LHCN-M2 (cell line): Measurements from ENCODE around the gene CYP2A7. TPM values are rescaled to one million over a fixed set of nuclear protein-coding genes. Genes with fewer than 3 reads are reported as not detected.
"Not testable (repeated sequence)": the region's sequence is repeated elsewhere in the genome, so short reads cannot be mapped to it uniquely, and the experiment has no call there.

Experiments
- DNase-seq: peaks from one replicate; pipeline ENCODE4 v3.0.0-alpha.2; 2012; ENCODE audit warnings: low read depth
- polyA plus RNA-seq: library from polyadenylated mRNA; unstranded; fragments of >200 nt; gene quantifications from one replicate; pipeline ENCODE4 v1.2.1, GENCODE V29; 2012; ENCODE audit warnings: missing spikeins
- total RNA-seq: library from RNA; depleted of rRNA; stranded (reverse); fragments of >200 nt; gene quantifications from 2 replicates; pipeline ENCODE4 v1.2.3, GENCODE V29; 2014; rRNA removed

CYP2A7 gene
- total RNA-seq = not detected in 2 replicates
- not detected for polyA plus RNA-seq

DNA sequence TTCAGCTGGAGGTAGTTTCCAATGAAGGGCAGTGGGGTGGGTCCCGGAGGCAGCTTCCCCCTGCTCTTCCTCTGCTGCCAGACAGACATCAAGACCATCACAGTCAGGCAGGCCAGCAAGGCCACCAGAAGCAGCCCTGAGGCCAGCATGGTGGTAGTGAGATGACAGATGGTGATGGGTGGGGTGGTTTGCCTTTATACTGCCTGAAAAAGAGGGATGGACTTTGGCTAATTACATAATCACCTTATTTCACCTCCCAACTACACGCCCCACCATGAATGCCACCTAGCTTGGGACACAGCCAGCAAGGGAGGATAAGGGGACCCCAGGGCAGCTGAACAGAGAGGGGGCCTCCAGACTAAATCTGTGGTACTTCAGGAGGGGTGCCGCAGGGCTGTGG, at the start of gene CYP2A7:
Gene CYP2A7, minus strand, starts transcription at position 170 of the 400 bp plus-strand sequence. Its CDS starts 21 bp downstream, at position 149.
- not testable (repeated sequence) for DNase-seq

GRCh38 chr19:40930799-40931198, 48.8 kb upstream of the CYP2A7 start:
- DNase-seq = not testable (repeated sequence)

DNA sequence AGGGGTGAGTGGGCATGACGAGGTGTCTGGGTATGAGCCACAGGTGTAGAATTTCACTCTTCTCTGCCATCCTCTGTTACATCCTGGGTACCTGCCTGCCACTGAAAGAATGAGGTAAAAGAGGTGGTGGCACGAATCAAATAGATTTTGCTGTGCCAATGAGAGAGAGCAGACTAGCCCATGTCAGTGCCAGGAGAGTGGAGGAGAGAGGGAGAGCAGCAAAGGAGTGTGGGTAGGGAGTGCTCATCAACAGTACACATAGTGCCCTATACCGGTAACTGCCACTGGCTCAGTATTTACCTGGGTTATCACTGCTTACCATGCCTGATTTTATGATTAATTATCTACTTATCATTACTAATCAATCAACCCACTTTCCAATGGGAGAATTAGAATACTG, 47.9 kb upstream of the CYP2A7 start:
- not testable (repeated sequence) for DNase-seq

DNA sequence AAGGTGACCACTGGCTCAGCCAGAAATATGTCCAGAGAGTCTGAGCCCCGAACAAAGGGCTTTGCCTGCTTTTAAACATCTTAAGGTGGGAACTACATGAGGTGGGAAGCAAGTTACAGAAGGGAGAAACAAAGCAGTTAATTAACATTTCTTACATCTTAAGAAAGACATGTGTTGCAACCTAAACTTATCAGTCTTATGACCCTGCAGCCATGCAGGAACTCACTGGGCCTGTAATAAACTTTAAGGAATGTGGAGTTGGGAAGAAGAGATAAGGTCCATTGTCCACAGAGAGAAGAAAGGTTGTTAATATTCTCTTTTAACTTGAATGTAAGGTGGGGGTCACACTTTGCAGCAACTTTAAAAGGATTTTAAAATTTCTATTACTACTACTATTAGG, 46.8 kb upstream of the CYP2A7 start:
- no peak for DNase-seq

- no peak for DNase-seq
Measured at GRCh38 chr19:40927567-40927966, 45.5 kb upstream of the CYP2A7 start.

DNA sequence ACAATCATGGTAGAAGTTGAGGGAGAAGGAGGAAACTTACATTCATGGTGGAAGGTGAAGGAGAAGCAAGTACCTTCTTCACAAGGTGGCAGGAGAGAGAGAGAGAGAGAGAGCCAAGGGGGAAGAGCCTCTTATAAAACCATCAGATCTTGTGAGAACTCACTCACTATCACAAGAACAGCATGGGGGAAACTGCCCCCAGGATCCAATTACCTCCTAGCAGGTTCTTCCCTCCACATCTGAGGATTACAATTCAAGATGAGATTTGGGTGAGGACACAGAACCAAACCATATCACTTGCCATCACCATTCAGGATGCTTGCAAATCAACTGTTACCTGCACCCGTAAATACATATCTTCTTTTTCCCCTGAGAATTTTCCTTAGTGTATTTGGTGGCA, 44.2 kb upstream of the CYP2A7 start:
- DNase-seq = not testable (repeated sequence)

- DNase-seq = no peak
Measured at GRCh38 chr19:40923934-40924391, 41.9 kb upstream of the CYP2A7 start.

- not testable (repeated sequence) for DNase-seq
Measured at GRCh38 chr19:40922237-40923160, 40.5 kb upstream of the CYP2A7 start.

- no peak for DNase-seq
Measured at GRCh38 chr19:40921005-40921897, 39.2 kb upstream of the CYP2A7 start.

DNA sequence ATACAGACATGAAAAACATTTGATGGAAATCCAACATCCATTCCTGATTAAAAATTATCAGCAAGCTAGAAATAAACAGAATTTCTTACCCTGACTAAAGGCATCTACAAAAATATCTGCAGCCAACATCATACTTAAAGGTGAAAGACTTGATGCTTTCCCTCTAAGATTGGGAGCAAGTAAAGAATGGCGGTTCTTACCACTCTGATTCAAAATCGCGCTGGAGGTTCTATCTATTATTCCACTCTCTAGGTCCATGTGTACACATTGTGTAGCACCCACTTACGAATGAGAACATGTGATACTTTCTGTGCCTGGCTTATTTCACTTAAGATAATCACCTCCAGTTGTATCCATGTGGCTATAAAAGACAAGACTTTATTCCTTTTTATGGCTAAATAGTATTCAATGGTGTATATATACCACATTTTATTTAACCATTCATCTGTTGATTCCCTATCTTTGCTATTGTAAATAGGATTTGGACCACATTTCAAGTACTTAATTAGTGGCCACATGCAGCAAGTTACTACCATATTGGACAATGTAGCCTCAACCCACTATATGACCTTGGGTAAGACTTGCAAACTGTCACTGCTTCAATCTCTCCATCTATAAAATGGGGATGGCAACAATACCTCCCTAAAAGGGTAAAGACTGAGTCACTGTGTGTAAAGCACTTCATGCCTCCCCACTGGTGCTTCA, 38.4 kb upstream of the CYP2A7 start:
- DNase-seq = no peak

DNA sequence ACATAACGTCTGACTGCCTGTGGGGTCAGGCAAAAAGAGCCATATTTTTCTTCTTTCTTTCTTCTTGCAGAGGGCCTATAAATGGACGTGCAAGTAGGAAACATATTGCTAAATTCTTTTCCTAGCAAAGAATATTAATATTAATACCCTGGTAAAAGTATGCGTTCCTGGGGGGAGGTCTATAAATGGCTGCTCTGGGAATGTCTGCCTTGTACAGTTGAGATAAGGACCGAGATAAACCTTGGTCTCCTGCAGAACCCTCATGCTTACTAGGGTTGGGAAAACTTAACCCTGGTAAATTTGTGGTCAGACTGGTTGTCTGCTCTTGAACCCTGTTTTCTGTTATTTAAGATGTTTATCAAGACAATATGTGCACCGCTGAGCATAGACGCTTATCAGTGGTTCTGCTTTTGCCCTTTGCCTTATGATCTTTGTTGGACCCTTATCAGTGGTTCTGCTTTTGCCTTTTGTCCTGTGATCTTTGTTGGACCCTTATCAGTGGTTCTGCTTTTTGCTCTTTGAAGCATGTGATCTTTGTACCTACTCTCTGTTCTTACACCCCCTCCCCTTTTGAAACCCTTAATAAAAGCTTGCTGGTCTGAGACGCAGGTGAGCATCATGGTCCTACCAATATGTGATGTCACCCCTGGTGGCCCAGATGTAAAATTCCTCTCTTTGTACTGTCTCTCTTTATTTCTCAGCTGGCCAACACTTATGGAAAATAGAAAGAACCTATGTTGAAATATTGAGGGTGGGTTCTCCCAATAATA, 37.7 kb upstream of the CYP2A7 start:
- DNase-seq = not testable (repeated sequence)

DNA sequence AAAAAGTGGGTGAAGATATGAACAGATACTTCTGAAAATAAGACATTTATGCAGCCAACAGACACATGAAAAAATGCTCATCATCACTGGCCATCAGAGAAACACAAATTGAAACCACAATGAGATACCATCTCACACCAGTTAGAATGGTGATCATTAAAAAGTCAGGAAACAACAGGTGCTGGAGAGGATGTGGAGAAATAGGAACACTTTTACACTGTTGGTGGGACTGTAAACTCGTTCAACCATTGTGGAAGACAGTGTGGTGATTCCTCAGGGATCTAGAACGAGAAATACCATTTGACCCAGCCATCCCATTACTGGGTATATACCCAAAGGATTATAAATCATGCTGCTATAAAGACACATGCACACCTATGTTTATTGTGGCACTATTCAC, 36.3 kb upstream of the CYP2A7 start:
- DNase-seq = not testable (repeated sequence)

- no peak for DNase-seq
Measured at GRCh38 chr19:40908976-40909375, 26.9 kb upstream of the CYP2A7 start.

DNA sequence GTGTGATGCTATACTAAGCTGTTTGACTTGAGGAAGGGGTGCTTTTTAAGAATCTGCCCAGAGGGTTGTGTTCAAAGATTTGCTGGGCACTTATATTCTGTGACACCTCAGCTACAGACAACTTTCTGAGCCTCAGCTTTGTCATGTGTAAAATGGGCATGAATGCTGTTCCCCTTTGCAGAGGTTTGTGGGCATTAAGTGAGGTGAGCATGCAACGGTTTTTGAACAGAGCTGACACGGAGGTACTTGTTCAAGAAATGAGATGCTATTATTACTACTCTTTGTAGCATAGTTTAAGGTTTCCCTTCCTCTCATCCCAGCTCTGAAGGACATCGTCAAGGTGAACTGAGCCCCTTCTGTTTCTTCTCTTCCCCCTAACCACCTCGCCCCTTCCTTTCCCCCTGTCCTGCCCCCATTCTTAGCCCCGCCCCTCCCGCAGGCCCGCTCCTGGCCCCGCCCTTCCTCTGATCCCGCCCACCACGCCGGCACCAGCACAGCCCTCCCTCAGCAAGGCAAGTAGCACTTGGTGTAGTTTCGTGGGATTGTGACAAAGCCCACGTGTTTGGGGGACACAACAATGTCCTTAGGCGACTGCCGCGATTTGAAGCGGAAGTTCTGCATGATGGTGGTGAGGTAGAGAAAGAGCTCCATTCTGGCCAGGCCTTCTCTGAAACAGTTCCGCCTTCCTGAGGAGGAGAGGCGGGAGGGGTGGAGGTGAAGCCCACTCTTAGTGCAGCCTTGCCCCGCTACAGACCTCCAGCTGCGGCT, 26.1 kb upstream of the CYP2A7 start:
- DNase-seq = no peak

- no peak for DNase-seq
Measured at GRCh38 chr19:40906512-40906911, 24.5 kb upstream of the CYP2A7 start.

DNA sequence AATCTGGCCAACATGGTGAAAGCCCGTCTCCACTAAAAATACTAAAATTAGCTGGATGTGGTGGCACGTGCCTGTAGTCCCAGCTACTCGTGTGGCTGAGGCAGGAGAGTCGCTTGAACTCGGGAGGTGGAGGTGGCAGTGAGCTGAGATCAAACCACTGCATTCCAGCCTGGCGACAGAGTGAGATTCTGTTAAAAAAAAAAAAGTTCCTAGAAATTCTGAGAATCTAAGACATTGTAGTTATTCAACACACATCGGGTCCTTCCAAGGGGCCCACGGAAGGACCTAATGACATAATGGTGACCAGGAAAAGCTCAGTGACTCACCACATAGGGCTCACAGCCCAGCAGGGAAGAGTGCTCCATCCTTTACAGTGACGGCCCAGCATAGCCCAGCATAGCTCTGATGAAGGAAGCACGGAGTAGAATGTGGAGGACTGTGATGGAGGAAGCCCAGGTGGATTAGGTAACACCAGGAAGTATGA, 22.7 kb upstream of the CYP2A7 start:
- not testable (repeated sequence) for DNase-seq

GRCh38 chr19:40901975-40902750, 20.1 kb upstream of the CYP2A7 start:
- DNase-seq = not testable (repeated sequence)

DNA sequence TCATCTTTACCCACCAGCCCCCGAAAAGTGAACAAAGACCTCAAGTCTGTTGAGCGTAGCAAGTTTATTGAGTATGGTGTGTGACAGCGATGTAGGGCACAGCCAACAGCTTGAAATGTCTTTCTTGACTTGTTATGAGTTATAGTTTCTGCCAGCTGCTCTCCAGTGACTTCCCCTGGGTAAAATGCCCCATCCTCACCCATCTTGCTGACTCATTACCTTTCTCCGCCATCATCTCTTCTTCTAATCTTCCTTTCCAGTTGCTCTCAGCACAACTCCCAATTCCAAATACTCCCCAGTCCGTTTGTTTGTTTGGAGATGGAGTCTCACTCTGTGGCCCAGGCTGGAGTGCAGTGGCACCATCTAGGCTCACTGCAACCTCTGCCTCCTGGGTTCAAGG, 18.5 kb upstream of the CYP2A7 start:
- not testable (repeated sequence) for DNase-seq

DNA sequence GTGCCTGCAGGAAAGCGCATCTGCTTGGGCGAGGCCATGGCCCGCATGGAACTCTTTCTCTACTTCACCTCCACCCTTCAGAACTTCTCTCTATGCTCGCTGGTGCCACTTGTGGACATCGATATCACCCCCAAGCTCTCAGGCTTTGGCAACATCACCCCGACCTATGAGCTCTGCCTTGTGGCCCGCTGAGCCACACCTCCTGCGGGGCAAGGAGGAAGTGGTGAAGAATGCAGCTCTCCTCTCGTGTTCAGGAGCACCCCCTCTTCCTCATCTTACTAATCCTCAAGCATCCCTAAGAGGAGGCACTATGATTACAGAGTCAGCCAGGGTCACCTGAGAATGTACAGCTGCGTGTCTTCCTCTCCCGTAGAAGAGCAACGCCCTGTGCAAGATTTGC, 17.9 kb upstream of the CYP2A7 start:
- DNase-seq = not testable (repeated sequence)
